NCI-H2081 (cell line): ENCODE data around the gene COL12A1.

Experiments used
- DNase-seq, 2 experiments: peaks; one replicate each; lab custom pipeline; 2025; lab: John Stamatoyannopoulos, UW

Gene COL12A1

DNA sequence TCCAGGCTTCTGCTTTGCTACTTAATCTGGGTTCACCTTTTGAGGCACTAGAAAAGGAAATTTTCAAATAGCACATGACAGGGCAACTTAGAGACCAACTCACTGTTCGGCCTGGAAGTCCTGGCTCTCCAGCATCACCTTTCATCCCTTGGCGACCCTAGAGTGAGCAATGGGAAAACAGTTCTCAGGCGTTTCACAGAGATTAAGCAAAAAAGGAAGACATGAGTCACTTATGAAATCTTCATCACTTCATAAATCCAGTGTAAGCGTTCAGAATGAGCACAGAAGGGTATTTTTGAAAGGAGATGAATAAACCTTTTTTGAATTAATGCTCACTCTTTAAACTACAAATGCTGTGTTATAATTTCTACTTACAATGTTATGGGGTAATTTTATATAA lies 104.0 kb downstream of the COL12A1 start:
- no peak for DNase-seq

DNA sequence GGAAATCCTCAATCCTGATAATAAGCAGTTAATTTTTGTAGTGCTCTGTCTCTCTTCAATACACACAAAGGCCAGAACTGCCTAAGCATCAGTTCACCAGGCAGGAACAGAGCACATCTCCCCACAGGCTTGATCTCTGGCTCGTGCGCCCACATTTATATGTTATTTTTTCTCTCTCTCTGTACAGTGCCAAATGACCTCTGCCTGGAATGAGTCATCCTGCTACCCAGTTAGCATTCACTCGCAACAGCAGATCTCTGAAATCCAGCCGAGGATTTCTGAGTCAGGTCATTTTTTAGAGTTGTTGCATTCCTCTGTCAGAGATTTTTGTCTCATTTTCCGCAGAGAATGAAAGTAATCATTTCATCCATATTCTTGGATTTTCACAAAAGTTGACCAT lies 107.1 kb downstream of the COL12A1 start:
- no peak for DNase-seq

DNA sequence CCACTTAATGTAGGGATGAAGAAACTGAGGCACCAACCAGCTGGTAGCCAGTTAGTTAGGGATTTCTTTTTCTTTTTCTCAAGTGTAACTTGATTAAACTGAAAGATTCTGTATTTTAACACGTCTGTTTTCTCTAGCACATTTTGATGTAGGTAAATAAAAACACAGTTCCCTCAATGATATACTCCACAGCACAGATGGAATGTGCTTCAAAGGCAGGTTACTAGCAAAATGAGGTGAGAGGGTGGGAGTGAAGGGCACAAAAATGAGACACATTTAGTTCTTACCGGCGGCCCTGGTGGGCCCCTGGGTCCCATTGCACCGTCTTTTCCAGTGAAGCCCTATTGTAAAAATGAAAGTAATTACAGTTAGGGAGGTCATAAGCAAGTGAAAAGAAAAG lies 108.9 kb downstream of the COL12A1 start:
- DNase-seq: no peak

DNA sequence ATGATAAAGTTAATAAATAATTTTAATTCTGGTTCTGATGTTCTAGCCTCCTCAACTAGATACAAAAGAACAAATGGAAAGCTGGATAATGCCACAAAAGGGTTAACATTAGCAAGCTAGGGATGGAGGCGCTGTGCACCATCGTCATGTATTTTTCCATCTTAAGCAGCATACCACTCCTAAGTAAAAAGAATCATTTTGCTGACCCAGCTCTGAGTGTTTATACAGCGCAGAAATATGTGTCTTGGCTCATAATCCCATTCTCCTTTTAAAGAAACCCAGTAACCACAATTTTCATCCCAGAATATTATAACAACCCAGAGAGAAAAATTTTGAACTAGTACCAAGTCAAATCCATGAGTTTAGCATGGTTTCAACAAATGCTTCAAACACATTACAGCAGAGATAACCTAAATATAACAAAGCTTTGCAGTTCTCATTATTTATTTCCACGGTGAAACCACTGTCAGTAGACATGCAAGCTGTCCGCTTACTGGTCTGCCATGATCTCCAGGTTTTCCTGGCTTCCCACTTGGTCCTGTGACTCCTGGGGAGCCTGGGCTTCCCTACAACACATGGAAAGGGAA lies 111.1 kb downstream of the COL12A1 start:
- DNase-seq: no peak

DNA sequence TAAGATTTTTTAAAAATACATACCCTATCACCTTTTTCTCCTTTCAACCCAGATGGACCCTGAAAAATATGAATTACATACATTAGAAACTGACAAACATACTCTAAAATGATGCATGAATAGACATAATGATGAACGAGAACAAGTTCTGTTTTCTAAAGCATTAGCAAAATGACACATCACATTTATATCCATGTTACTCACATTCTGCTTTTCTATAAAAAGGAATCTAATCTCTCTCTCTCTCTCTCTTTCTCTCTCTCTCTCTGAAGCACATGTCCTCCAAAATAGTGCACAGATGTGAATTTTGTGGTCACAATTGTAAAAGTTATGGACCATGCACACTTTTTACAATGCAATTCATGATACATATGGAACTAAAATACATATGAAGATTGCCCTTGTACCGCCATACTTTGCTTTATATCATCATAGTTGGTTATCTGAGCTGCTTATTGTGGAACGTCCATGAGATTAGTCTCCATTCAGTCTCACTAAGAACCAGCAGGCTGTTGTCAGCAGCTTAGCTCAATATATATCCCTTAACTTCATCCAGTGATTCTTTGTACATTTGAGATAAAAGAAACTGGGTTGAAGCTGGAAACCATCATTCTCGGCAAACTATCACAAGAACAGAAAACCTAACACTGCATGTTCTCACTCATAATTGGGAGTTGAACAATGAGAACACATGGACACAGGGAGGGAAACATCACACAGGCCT lies 114.2 kb downstream of the COL12A1 start:
- no peak for DNase-seq

DNA sequence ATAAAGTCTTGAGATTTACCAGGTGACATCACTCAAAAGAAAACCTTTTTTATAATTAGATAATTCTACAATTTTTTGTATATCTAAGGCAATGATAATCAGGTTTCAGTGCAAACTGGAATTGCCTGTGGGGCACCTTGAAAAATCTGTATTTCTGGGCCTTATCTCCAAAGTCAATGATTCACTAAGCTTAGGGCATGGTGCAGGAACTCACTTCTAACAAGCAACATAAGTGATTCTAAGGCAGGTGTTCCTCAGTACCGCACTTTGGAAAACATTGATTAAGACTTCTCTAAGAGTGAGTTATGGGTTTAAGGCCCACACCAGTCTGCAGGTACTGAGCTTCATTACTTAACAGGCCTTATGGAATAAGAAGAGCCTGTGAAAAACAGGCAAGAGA lies 115.3 kb downstream of the COL12A1 start:
- no peak for DNase-seq

DNA sequence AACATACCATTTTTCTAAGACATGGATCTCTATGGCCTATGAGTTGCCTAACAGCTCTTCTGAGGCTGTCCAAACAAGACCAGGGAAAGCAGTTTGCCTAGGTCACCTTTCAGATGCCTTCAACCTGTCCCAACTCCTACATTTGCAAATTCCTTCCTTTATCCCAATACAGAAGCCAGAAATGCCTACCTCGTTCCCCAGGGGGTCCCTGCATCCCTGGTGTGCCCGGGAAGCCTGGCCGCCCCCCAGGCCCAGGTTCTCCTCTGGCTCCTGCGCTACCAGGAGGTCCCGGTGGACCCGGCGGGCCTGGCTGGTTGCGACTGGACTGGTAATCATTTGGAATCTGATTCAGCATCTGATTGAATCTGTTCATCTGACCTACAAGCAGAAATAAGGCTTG lies 115.9 kb downstream of the COL12A1 start:
- DNase-seq: no peak

DNA sequence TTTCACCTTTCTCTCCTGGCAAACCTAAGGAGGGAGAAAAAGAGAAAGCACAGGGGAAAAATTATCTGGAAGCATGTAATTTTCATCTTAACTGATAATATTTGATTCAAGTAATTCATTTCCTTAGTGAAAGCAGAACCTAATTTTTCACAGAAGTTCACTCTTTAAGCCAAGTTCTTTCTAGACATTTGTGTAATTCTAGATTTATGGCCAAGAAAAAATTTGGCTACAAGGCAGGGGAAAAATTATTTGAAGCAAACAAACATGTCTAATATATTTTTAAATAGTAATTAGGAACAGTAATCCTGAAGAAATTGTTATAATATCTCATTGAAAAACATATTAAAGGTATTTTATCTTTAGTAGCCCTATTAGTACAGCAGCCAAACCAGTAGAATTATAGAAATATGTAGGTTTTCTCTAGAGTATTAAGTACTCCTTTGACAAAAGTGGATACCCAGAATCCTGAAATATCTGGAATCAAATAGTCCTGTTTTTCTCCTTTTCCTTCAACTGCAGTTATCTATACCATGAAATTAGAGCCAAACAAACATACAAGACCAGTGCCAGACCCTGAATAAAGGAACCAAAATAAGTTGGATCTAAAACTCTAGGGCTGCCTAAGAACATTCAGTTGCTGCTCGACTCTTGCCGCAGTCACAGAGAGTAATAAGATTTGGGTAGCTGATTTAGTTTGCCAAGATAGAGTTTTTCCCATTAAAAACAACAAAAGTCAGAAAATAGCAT lies 116.5 kb downstream of the COL12A1 start:
- no peak for DNase-seq

DNA sequence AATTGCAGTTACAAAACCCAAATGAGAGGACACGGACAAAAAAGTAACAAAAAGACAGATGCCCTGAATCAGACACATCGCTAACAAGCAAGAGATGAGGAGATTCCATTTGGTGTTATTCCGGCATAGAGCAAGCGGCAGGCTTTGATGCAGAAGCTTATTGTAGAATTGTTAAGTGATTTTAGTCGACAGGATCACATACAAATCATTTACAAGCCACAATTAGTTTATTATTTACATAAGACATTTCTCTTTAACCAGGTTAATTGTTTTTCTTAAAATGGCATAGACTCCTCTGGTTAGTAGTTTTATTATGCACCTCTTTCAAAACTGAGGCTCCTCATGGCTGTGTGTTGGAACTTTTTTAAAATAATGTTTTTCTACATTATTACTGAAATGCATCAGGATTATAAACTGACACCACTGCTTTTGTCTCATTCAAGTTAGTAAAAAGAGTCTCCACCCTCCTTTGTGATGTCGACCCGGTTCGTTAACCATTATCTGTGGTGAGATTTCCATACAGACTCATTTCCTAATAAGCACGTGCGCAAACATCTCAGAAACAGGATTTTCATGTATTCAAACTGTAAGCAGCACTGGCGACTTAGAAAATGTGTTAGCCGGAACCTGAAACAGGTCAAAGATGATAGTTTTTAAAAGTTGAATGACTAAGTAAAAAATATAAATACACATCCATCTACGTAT lies 119.8 kb downstream of the COL12A1 start:
- no peak for DNase-seq

DNA sequence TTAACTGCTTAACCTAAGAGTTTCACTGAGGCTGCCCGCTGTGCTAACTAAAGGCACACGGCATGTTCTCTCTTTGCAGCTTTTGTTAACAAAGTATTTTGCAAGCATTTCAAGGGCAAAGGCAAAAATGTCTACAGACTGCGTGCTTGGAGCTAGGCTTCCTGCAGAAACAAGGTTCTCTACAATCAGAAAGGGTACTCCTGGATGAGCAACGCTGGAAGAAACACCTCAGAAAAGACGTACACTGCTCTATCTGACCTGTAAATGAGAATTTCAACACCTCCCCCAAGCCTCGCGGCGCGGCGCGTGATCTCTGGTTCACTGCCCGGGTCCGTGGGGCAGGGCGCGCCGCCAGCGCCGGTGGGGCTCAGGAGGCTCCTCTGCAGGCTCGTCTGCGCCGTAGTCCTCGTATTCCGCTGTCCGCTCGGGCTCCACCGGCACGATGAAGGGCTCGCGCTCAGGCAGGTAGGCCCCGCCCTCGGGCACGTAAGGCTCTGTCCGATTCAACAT lies 120.9 kb downstream of the COL12A1 start:
- no peak for DNase-seq

DNA sequence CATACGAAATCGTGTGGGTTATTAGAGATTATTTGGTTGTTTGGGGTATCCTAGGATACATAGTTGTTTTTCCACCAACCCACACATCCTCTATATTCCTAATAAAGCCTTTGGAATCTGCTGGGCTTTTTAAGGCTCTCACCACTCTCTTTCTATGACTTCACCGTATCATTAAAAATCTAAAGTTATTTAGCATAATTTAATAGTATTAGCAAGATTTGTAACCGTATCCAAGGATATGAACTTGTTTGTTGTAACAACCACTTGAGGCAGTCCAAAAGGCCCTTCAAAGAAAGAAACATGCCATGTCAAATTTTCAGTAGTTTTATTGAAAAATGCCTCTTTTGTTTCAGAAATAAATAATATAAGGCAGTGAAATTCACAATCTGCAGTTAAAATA lies 121.8 kb downstream of the COL12A1 start:
- DNase-seq: no peak

DNA sequence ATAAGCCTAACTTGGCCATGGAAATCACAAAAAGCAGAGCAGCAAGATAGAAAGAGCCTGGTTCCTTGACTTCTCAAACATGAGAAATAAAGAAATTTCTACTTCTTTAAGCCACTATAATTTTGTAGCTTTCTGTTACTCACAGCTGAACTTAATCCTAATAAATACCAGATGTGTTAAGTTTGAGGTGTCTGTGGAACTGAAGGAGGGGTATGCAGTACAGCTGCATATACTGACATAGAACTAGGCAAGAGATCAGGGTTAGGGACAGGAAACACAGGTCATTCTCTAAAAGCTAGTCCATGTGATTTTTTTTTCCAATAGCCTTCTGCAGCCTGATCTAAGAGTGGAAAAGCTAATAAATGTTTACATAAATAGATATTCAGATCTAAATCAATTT lies 123.9 kb downstream of the COL12A1 start:
- no peak for DNase-seq

DNA sequence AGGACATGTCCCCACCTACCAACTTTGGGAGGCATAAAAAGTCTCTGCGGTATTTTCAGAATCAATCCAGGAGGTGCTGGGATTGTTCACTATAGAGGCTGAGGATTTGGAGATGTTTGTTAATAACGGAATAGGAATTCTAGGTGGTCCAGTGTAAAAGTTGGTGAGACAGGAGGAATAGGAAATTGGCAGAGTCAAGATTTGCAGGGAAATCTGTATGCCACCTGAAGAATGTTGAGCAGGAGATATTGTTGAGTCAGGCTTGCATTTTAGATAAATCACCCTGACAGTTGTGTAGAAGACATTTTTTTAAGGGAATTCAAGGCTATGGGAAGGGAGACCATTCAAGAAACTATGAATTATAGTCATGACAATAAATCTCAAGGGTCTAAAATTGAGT lies 124.8 kb downstream of the COL12A1 start:
- DNase-seq: no peak

DNA sequence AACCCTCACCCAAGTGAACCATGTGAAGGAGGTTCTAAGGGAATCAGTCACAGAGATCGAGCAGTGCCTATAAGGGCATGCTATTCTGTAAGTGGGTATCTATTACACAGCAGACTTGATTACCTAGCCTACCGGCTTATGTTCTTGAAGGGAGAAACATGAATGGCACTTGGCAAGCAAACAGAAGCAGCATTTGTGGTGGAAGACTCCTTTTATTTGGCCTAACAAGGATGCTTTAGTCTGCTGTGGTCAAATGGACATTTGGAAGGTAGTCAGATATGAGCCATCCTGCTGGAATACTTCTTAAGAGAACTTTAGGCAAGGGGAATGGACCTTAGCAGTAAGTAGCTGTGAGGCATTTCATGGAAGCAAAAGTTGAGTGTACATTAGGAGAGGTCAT lies 126.3 kb downstream of the COL12A1 start:
- no peak for DNase-seq

DNA sequence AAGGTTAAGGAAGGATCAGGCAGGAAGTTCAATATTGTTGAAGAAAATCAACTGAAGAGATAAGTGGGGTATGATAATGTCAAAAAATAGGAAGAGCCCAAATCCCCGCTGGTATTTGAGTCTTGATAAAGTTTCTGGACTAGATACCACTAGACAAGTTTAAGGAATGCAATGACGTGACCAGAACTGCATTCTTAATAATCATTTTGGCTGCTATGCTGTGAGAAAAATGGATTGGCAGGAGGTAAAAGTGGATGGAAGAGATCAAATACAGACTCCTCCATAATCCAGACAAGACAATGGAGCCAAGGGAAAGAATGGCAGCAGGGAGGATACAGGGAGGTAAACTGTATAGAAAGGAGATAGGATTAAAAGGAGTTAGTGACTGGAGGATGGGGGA lies 128.2 kb downstream of the COL12A1 start:
- DNase-seq: no peak

DNA sequence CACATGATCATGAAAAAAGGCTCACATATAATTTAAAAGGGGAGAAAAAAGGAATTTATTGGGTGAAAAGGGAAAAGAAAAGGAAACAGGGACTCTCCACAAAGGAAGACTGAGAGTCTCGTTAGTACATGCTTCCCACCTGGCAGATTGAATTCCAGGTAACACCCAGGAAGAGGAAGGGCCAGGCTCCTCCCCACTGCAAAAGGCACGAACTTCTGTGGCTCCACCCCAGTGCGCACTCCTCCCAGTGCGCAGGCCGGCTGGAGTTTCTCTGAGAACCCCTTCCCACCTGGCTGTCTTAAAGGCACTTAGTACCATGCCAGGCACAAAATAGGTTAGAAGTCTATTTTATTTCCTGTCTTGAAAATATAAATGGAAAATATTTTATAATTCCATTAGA lies 129.8 kb downstream of the COL12A1 start:
- DNase-seq: no peak

DNA sequence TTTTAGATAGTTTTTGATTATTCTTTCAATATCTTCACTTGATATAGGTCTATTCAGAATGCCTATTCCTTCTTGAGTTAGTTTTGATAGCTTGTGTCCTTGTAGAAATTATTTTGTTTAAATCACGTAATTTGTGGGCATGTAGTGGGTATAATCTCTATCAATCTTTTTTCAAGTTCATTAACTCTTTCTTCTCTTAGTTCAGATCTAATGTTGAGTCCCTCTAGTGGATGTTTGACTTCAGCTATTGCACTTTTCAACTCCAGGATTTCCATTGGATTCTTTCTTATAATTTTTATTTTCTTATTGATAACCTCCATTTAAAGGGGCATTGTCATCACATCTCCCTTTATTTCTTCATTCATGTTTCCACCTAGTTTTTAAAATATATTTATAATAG lies 135.6 kb downstream of the COL12A1 start:
- DNase-seq: no peak

DNA sequence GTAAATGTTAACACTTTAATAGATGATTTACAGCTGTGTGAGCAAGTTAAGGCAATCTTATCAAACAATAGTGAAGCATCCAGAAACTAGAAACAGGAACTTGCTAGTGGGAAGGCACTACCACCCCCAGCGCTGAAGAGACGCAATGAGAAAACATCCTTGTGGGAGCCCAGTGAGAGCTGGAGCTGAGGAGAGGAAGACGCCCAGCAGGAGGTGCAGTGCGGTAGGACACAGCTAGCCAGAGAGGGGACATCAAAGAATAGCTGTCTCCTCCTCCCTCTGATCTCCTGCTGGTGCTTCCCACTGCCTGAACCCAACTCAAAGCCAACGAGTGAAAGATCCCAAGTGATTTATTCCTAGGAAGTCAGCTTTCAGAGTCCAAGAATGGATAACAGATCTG lies 140.3 kb downstream of the COL12A1 start:
- DNase-seq: no peak

DNA sequence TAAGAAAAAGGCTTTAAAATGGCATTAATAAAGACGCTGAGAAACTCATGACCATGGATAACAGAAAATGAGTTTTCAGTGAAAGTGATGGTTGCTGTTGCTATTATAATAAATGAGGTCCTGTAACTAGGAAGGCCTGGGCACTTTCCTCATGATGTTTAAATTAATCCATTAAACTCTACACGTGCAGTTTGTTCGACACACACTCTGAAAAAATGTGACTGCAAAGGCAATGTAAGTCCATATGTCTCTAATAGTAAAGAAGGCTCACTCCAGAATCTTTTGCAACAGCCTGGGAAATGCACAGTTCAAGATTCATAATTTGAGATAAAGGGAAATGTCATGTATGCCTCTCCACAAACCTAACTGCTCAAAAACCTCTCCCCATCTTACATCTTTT lies 153.4 kb downstream of the COL12A1 start:
- DNase-seq: no peak

DNA sequence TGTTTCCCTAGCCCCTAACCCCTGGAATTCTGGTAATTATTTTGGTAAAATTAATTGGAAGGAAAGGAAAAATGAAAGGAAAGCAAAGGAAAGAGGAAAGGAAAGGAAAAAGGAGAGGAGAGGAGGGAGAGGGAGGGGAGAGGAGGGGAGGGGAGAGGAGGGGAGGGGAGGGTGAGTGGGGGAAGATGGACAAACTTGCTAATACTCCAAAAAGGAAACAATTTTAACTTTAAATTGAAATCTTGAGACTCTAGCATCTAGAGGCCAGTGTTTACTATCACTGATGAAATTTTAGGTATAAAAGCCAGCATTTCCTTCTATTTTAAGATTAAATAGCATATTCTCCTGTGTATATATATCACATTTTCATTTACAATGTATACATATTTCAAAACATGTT lies 156.5 kb downstream of the COL12A1 start:
- DNase-seq: no peak

DNA sequence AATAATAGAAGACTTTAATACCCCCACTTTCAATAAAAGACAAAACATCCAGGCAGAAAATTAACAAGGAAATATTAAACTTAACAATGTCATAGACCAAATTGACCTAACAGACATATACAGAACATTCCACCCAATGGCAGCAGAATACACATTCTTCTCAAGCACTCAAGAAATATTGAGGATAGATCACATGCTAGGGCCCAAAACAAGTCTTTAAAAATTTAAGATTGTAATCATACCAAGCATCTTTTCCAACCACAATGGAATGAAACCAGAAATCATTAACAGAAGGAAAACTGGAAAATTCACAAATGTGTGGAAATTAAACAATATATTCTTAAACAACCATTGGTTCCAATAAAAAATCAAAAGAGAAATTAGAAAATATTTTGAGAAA lies 161.0 kb downstream of the COL12A1 start:
- no peak for DNase-seq

DNA sequence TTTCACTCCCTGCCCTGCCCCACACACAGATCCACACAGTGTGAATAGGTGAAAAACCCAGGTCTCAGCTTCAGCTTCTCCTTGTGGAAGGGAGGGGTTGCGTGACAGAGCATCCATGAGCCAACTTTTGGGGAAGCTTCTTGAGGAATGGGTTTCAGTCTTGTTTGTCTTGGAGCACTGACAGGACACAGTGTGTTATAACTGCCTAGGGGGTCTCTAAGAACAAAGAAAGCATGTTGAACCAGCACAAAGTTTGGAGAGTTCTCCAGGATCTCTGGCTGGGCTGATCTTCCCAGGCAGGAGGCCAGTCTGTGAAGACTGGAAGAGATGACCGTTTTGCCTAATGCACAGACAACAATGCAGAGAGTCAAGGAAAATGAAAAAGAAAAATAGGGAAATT lies 164.5 kb downstream of the COL12A1 start:
- no peak for DNase-seq
